Neuron (in vitro differentiated cells): ENCODE measurements around the gene SUCLG2.

Source experiments
- H2AFZ ChIP-seq: one replicate; pipeline ENCODE4 v1.6.1; 2013; ENCODE audit warnings: low read depth, mild to moderate bottlenecking, inconsistent platforms, low read length, moderate library complexity
- H3K27me3 ChIP-seq: one replicate; pipeline ENCODE4 v1.6.1; 2013; ENCODE audit warnings: low read length; ENCODE audit not compliant: insufficient read depth
- H3K36me3 ChIP-seq: one replicate; pipeline ENCODE4 v1.6.1; 2013; ENCODE audit warnings: low read length; ENCODE audit not compliant: insufficient read depth
- H3K4me1 ChIP-seq: one replicate; pipeline ENCODE4 v1.6.1; 2013; ENCODE audit warnings: low read length; ENCODE audit not compliant: insufficient read depth
- H3K4me3 ChIP-seq: 2 replicates; pipeline ENCODE4 v1.5.1; 2013; ENCODE audit warnings: mild to moderate bottlenecking, low read length, moderate library complexity
- H3K9me3 ChIP-seq: one replicate; pipeline ENCODE4 v1.6.1; 2013; ENCODE audit warnings: low read length

Gene SUCLG2

DNA sequence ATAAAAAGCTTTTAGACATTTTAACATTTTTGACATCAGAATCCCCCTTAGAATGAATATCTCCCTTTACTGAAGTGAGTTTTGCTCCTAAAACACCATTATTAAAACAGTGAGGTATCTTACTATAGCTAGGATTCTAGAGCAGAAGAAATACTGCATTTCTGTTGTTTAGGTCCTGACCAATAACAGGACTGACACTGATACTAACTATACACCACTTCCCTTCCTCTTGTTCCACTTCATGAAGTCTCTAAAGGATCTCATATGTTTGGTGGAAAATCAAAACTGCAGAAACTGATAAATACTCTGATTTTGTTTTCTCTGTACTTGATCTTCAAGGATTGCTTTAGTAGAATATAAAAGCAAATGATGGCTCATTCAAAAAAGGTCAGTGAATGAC is 230.7 kb downstream of the SUCLG2 start:
- Histone ChIP-seq H3K4me3 (no peak overlapping the region), H2AFZ (no peak overlapping the region), H3K36me3 (no peaks in the 10 kb centered on the region), H3K9me3 (peaks cover 2% of the 10 kb centered on the region), H3K27me3 (no peaks in the 10 kb centered on the region), H3K4me1 (no peaks in the 10 kb centered on the region)

GRCh38 chr3:67421912-67422311 is 232.5 kb downstream of the SUCLG2 start:
- no peaks in the 10 kb centered on the region for H3K27me3 ChIP-seq
- no peaks in the 10 kb centered on the region for H3K4me1 ChIP-seq
- H2AFZ ChIP-seq: no peak overlapping the region
- H3K4me3 ChIP-seq: no peak overlapping the region
- no peaks in the 10 kb centered on the region for H3K36me3 ChIP-seq
- peaks cover 2% of the 10 kb centered on the region for H3K9me3 ChIP-seq

- H2AFZ ChIP-seq: no peak overlapping the region
- H3K4me1 ChIP-seq: no peaks in the 10 kb centered on the region
- H3K27me3 ChIP-seq: no peaks in the 10 kb centered on the region
- peaks cover 2% of the 10 kb centered on the region for H3K9me3 ChIP-seq
- no peak overlapping the region for H3K4me3 ChIP-seq
- no peaks in the 10 kb centered on the region for H3K36me3 ChIP-seq
These were observed 234.6 kb downstream of the SUCLG2 start for GRCh38 chr3:67419779-67420178.

DNA sequence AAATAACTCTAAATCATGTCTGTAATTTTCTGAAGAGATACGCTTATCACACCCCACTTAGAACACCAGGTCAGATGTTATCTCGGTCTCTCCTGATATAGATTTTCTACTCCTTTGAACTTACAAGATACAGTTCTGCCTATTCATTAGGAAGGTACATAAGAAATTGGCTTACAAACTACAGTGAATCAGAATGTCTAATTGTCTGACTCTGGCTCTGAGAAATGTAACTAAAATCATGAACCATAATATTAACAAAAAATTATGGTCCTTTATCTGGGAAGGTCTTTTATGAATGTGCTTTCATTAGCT is 235.2 kb downstream of the SUCLG2 start:
- H3K4me3 ChIP-seq: no peak overlapping the region
- no peaks in the 10 kb centered on the region for H3K4me1 ChIP-seq
- peaks cover 2% of the 10 kb centered on the region for H3K9me3 ChIP-seq
- no peaks in the 10 kb centered on the region for H3K36me3 ChIP-seq
- no peak overlapping the region for H2AFZ ChIP-seq
- no peaks in the 10 kb centered on the region for H3K27me3 ChIP-seq

- Histone ChIP-seq H3K36me3 (no peaks in the 10 kb centered on the region), H3K4me3 (no peak overlapping the region), H3K9me3 (peaks cover 2% of the 10 kb centered on the region), H3K27me3 (no peaks in the 10 kb centered on the region), H2AFZ (no peak overlapping the region), H3K4me1 (no peaks in the 10 kb centered on the region)
These were observed 235.8 kb downstream of the SUCLG2 start for GRCh38 chr3:67418426-67419217.

- H3K36me3 ChIP-seq: no peaks in the 10 kb centered on the region
- H3K27me3 ChIP-seq: no peaks in the 10 kb centered on the region
- H2AFZ ChIP-seq: no peak overlapping the region
- H3K4me1 ChIP-seq: no peaks in the 10 kb centered on the region
- no peak overlapping the region for H3K4me3 ChIP-seq
- peaks cover 2% of the 10 kb centered on the region for H3K9me3 ChIP-seq
These were observed 237.7 kb downstream of the SUCLG2 start for GRCh38 chr3:67416703-67417102.

- Histone ChIP-seq H3K27me3 (no peaks in the 10 kb centered on the region), H3K9me3 (peaks cover 2% of the 10 kb centered on the region), H3K36me3 (no peaks in the 10 kb centered on the region), H2AFZ (no peak overlapping the region), H3K4me1 (no peaks in the 10 kb centered on the region), H3K4me3 (no peak overlapping the region)
These were observed 238.9 kb downstream of the SUCLG2 start for GRCh38 chr3:67415511-67415910.

GRCh38 chr3:67414740-67415139 is 239.7 kb downstream of the SUCLG2 start:
- no peak overlapping the region for H2AFZ ChIP-seq
- no peaks in the 10 kb centered on the region for H3K4me1 ChIP-seq
- H3K9me3 ChIP-seq: peaks cover under 1% of the 10 kb centered on the region
- no peak overlapping the region for H3K4me3 ChIP-seq
- H3K27me3 ChIP-seq: no peaks in the 10 kb centered on the region
- H3K36me3 ChIP-seq: no peaks in the 10 kb centered on the region

GRCh38 chr3:67405193-67405592 is 249.2 kb downstream of the SUCLG2 start:
- no peaks in the 10 kb centered on the region for H3K9me3 ChIP-seq
- no peak overlapping the region for H3K4me3 ChIP-seq
- no peaks in the 10 kb centered on the region for H3K27me3 ChIP-seq
- no peaks in the 10 kb centered on the region for H3K36me3 ChIP-seq
- no peaks in the 10 kb centered on the region for H3K4me1 ChIP-seq
- no peak overlapping the region for H2AFZ ChIP-seq

GRCh38 chr3:67402873-67403272 is 251.5 kb downstream of the SUCLG2 start:
- H3K27me3 ChIP-seq: no peaks in the 10 kb centered on the region
- H3K36me3 ChIP-seq: peaks cover 3% of the 10 kb centered on the region
- H3K4me1 ChIP-seq: no peaks in the 10 kb centered on the region
- H2AFZ ChIP-seq: no peak overlapping the region
- H3K4me3 ChIP-seq: no peak overlapping the region
- H3K9me3 ChIP-seq: no peaks in the 10 kb centered on the region

GRCh38 chr3:67401921-67402320 is 252.5 kb downstream of the SUCLG2 start:
- H3K4me1 ChIP-seq: no peaks in the 10 kb centered on the region
- H3K4me3 ChIP-seq: no peak overlapping the region
- peaks cover 3% of the 10 kb centered on the region for H3K36me3 ChIP-seq
- H3K27me3 ChIP-seq: no peaks in the 10 kb centered on the region
- no peak overlapping the region for H2AFZ ChIP-seq
- no peaks in the 10 kb centered on the region for H3K9me3 ChIP-seq

DNA sequence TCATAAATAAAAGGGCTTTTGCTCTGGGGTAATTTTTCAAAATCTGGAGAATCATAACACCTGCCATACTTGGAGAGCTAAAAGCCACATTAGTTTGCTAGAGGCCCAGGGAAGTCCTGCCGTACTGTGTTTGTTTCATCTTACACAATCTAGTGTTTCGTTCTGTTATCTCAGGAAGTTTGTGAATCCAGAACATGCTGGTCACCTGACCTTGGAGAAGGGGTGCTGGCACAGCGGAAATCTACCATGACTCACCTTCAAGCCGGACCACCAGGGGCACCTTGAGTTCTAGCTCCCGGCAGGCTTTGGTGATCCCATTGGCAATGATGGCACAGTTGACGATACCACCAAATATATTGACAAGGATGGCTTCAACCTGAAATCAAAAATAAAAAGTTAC is 253.9 kb downstream of the SUCLG2 start:
- Histone ChIP-seq H3K4me3 (no peak overlapping the region), H3K4me1 (no peaks in the 10 kb centered on the region), H2AFZ (no peak overlapping the region), H3K27me3 (no peaks in the 10 kb centered on the region), H3K9me3 (no peaks in the 10 kb centered on the region), H3K36me3 (peaks cover 3% of the 10 kb centered on the region)

GRCh38 chr3:67389176-67389575 is 265.2 kb downstream of the SUCLG2 start:
- Histone ChIP-seq H2AFZ (no peak overlapping the region), H3K27me3 (no peaks in the 10 kb centered on the region), H3K36me3 (no peaks in the 10 kb centered on the region), H3K4me1 (peaks cover 5% of the 10 kb centered on the region), H3K9me3 (no peaks in the 10 kb centered on the region), H3K4me3 (no peak overlapping the region)

DNA sequence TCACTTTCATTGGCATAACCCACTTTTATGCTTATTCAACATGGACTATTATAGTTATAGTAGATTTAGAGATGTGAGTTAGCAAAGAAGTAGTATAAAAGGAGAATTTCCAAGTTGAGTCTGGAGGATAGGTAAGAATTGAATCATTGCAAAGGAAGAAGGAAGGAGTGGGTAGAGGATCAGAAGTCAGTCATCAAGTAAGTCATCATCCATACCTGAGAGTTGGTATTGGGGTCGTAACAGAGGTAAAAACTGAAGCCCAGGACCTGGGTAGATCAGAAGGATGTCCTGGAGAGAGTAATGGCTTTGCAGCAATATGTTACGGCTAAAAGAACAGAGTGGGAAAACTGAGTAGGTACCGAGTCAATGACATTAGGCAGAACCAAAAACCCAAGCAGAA is 265.7 kb downstream of the SUCLG2 start:
- Histone ChIP-seq H3K9me3 (no peaks in the 10 kb centered on the region), H3K4me1 (peaks cover 5% of the 10 kb centered on the region), H2AFZ (no peak overlapping the region), H3K4me3 (no peak overlapping the region), H3K27me3 (no peaks in the 10 kb centered on the region), H3K36me3 (no peaks in the 10 kb centered on the region)
